K562 (cell line): ENCODE results near the gene LAMA5.

Experiments used
- CTCF ChIP-seq, 3 experiments: IDR thresholded peaks in 2 of 3; conservative IDR thresholded peaks in 1 of 3; 2 replicates each; pipeline ENCODE4 v1.5.1; 2011 to 2012; ENCODE audit warnings: low read length in 3 of 3, mild to moderate bottlenecking in 3 of 3, control low read depth in 2 of 3, improper control_type of control experiment in 1 of 3, inconsistent platforms in 1 of 3, low read depth in 1 of 3, mixed read lengths in 1 of 3, moderate library complexity in 1 of 3; ENCODE audit not compliant: insufficient read depth in 2 of 3
- FOXM1 ChIP-seq, 2 experiments: fragments of 450-650 bp in 1 of 2; sonication (generic) in 1 of 2; formaldehyde crosslinking in 1 of 2; IDR thresholded peaks; 2 replicates each; pipeline versions ENCODE4 v1.6.1 to v1.9.0; 2017 to 2022; ENCODE audit warnings: low read depth in 2 of 2, mild to moderate bottlenecking in 2 of 2, missing genetic modification reagents in 1 of 2, moderate library complexity in 1 of 2
- L3MBTL2 ChIP-seq: fragments of 450-650 bp; IDR thresholded peaks from 2 replicates; pipeline ENCODE4 v1.6.1; 2016; ENCODE audit warnings: mild to moderate bottlenecking, moderate library complexity
- PHF20 ChIP-seq: fragments of 450-650 bp; IDR thresholded peaks from 2 replicates; pipeline ENCODE4 v1.6.1; 2018; ENCODE audit not compliant: partially characterized antibody
- POLR2G ChIP-seq: fragments of 200-400 bp; formaldehyde crosslinking; IDR thresholded peaks from 2 replicates; pipeline ENCODE4 v1.6.1; 2017; ENCODE audit warnings: low read depth, mild to moderate bottlenecking, antibody characterized with exemption, low read length, moderate library complexity
- SIN3A ChIP-seq, 2 experiments: fragments of 150-350 bp in 1 of 2; IDR thresholded peaks; 2 replicates each; pipeline ENCODE4 v1.6.1; 2011 to 2016; ENCODE audit warnings: borderline replicate concordance in 2 of 2, low read depth in 2 of 2, low read length in 2 of 2, mild to moderate bottlenecking in 2 of 2, moderate library complexity in 2 of 2; ENCODE audit not compliant: control insufficient read depth in 1 of 2
- SMAD1 ChIP-seq: fragments of 150-350 bp; IDR thresholded peaks from 2 replicates; pipeline ENCODE4 v1.6.1; 2014; ENCODE audit warnings: low read length, low read depth; ENCODE audit not compliant: partially characterized antibody

- no peak for TF ChIP-seq SIN3A (IDR thresholded peaks at IDR 0.05; ENCODE audit: borderline replicate concordance in 2 of 2, control insufficient read depth in 1 of 2, low read depth in 2 of 2, low read length in 2 of 2)
- no peak for TF ChIP-seq L3MBTL2
- no peak for TF ChIP-seq FOXM1 (IDR thresholded peaks at IDR 0.05; ENCODE audit: low read depth)
- TF ChIP-seq FOXM1 (CRISPR knock-in tag; IDR thresholded peaks at IDR 0.05; ENCODE audit: low read depth): no peak
- TF ChIP-seq POLR2G: no peak
- TF ChIP-seq CTCF (IDR thresholded peaks at IDR 0.05 in 2 of 3, conservative IDR thresholded peaks at IDR 0.05 in 1 of 3; ENCODE audit: insufficient read depth in 2 of 3, low read depth in 1 of 3, low read length in 3 of 3): no peak
- TF ChIP-seq SMAD1: no peak
- no peak for TF ChIP-seq PHF20
These were observed 67.4 kb downstream of the LAMA5 start for GRCh38 chr20:62299666-62300236.
